ENCODE data around the gene TMEM256.

The TMEM256 gene

GRCh38 chr17:7429722-7430121, 25.8 kb upstream of the TMEM256 start:
- DNase-seq (ENCODE audit: low spot score): no peak

- no peak for DNase-seq (ENCODE audit: low spot score)
Measured at GRCh38 chr17:7428557-7428956, 24.7 kb upstream of the TMEM256 start, which contains the start of gene SPEM3. Gene SPEM3 (plus strand): TSS chr17:7428857. CDS start chr17:7428903, 46 bp downstream.

GRCh38 chr17:7427549-7427948, 23.7 kb upstream of the TMEM256 start:
- no peak for DNase-seq (ENCODE audit: low spot score)

DNA sequence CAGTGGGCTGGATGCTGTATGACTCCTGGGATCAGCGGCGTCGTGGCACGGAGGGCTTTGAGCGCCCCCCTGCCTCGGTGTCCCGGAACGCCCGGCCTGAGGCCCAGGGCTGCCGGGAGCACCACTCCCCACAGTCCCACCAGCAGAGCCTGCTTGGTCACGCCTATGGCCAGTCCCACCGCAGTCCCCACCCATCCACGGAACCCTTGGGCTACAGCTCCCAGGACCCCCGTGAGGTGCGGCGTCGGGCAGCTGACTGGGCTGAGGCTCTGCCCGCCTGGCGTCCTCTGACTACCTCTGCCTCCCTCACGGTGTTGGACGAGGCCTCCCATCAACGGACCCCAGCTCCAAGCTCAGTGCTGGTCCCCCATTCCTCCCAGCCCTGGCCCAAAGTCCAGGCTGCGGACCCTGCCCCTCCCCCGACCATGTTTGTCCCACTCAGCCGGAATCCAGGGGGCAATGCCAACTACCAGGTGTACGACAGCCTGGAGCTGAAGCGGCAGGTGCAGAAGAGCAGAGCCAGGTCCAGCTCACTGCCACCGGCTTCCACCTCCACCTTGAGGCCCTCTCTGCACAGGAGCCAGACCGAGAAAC, 23.1 kb upstream of the TMEM256 start:
- no peak for DNase-seq (ENCODE audit: low spot score)

DNA sequence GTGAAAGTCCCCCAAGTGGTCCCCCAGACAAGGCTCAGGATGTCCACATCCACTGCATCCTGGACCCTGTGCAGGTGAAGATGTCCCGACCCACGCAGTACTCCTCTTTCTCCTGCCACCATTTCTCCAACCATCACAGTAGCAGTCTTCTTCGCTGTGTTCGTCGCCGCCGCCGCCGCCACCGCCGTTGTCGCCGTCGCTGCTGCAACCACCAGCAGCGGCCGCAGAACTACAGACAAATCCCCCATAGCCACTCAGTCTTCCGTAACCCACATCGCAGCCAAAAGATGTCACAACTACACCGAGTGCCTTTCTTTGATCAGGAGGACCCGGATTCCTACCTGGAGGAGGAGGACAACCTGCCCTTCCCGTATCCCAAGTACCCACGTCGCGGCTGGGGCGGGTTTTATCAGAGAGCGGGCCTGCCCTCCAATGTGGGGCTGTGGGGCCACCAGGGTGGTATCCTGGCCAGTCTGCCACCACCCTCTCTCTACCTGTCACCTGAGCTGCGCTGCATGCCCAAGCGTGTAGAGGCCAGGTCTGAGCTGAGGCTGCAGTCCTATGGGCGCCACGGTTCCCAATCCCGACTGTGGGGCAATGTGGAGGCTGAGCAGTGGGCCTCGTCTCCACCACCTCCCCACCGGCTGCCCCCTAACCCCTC, 22.4 kb upstream of the TMEM256 start:
- DNase-seq (ENCODE audit: low spot score): no peak

GRCh38 chr17:7425756-7426155, 21.9 kb upstream of the TMEM256 start:
- no peak for DNase-seq (ENCODE audit: low spot score)

DNA sequence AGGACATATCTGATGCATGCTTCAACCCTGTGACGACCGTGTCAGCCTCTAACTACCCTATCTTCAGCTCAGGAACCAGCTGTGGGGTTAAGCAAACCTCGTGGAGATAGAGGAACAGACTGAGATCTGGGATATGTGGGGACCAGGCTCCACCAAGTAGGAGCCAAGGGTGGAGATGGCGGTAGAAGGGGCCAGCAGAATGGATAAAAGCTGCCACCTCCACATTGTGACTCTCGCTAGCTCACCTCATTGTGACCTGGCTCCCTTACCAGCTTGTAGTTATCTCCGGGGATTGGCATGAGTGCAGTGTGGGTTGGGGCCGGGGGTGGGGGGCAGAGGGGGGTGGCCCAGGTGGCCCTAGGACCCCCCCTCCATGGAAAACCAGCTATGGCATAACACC, 21.4 kb upstream of the TMEM256 start, which contains the start of gene SPEM2:
Gene SPEM2, plus strand, starts transcription at position 301 of the 400 bp plus-strand sequence. Its CDS starts 73 bp downstream, at position 374.
- no peak for DNase-seq (ENCODE audit: low spot score)

DNA sequence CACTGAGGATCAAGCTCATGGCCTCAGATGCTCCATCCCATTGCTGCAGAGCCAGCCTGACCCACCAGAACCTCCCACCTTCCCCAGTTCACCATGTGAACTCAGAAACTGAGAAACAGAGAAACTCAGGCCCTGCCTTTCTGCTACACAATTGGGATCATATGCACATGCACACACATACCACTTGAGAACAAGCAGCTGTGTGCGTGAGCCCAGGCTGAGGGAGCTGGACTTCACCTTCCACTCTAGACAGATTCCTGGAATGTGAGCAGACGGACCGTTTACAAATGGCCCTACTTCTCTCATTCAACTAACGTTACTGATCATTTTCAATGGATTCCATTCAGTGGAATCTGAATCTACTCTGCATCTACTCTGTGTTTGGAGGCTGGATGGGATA, 19.8 kb upstream of the TMEM256 start:
- no peak for DNase-seq (ENCODE audit: low spot score)

DNA sequence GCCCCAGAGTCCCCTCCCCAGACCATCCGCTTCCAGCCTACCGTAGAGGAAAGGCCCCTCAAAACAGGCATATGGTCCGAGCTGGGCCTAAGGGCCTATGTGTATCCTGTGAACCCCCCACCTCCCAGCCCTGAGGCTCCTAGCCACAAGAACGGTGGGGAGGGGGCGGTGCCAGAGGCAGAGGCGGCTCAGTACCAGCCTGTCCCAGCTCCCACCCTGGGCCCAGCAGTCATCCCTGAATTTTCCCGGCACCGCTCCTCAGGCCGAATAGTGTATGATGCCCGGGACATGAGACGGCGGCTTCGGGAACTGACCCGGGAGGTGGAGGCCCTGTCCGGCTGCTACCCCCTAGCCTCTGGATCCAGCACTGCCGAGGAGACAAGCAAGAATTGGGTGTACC, 17.3 kb upstream of the TMEM256 start:
- DNase-seq (ENCODE audit: low spot score): no peak

- DNase-seq (ENCODE audit: low spot score): no peak
Measured at GRCh38 chr17:7419819-7420610, 16.1 kb upstream of the TMEM256 start, which contains the start of gene SPEM1. Gene SPEM1 (plus strand): TSS chr17:7420324. CDS start chr17:7420385, 61 bp downstream.

DNA sequence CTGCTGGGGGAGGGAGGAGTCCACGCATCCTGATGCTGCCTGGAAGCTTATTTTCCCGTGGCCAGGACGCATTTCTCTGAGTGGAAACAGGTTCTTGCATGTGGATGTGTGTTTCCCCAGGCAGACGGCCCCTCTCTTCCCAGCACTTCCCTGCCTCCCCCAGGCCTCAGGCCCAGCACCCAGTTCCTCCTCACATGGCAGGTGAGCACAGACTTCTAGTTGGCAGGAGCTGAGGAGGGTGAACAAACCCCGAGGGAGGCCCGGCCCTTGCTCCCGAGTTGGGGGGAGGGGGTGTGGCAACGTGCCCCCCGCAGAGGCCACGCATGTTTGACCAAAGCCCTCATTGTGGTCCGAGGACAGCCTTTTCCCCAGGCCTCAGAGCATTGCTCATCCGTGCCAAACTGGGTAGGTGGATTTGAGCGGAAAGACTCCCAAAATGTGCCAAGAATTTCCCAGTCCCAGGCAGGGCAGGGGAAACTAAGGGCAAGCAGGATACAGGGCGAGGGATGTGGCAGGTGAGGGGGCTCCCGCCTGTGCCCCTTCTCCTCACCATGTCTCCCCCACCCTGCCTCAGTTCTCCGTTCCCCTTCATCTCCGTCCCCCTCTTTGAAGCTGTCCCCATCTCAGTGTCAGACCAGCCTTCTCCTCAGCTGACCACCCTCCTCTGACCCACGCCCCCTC, 14.7 kb upstream of the TMEM256 start:
- no peak for DNase-seq (ENCODE audit: low spot score)

DNA sequence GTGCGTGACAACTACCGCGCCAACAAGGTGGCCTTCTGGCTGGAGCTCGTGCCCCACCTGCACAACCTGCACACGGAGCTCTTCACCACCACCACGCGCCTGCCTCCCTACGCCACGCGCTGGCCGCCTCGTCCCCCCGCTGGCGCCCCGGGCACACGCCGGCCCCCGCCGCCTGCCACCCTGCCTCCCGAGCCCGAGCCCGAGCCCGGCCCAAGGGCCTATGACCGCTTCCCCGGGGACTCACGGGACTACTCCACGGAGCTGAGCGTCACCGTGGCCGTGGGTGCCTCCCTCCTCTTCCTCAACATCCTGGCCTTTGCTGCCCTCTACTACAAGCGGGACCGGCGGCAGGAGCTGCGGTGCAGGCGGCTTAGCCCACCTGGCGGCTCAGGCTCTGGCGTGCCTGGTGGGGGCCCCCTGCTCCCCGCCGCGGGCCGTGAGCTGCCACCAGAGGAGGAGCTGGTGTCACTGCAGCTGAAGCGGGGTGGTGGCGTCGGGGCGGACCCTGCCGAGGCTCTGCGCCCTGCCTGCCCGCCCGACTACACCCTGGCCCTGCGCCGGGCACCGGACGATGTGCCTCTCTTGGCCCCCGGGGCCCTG, 13.3 kb upstream of the TMEM256 start:
- DNase-seq (ENCODE audit: low spot score): no peak

- DNase-seq (ENCODE audit: low spot score): no peak
Measured at GRCh38 chr17:7416323-7416722, 12.4 kb upstream of the TMEM256 start.

DNA sequence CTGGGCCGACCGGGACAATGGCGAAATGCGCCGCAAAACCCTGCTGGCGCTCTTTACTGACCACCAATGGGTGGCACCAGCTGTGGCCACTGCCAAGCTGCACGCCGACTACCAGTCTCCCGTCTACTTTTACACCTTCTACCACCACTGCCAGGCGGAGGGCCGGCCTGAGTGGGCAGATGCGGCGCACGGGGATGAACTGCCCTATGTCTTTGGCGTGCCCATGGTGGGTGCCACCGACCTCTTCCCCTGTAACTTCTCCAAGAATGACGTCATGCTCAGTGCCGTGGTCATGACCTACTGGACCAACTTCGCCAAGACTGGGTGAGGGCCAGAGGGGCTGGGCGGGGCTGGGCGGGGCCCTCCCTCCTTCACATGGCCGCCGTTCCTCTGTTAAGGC, 11.9 kb upstream of the TMEM256 start:
- no peak for DNase-seq (ENCODE audit: low spot score)

DNA sequence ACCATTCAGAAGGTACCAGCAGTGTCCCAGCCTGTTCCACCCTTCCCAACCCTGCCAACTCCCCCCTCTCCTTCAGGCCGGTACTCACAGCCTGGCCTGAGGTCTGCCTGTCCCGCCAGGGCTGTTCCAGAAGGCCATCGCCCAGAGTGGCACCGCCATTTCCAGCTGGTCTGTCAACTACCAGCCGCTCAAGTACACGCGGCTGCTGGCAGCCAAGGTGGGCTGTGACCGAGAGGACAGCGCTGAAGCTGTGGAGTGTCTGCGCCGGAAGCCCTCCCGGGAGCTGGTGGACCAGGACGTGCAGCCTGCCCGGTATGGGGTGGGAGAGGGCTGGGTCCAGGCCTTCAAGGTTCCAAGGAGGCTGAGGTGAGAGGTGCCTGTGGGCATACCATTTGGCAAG, 10.9 kb upstream of the TMEM256 start:
- DNase-seq (ENCODE audit: low spot score): no peak

GRCh38 chr17:7413346-7413985, 9.6 kb upstream of the TMEM256 start:
- DNase-seq (ENCODE audit: low spot score): no peak

DNA sequence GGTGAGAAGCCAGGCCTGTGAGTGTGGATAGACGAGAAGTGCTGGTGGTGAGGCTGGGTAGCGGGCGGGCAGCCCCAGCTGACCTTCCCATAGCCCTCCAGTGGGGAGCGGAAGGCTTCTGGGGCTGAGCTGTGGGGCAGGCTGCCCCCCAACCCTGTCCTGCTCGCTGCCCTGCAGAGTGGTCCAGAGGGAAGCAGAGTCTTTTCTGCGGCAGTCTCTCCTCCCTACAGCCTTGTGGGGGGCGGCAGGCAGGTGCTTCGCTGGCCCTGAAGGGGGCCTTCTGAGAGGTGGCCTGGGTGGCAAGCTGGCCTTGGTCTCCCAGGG, 7.5 kb upstream of the TMEM256 start:
- DNase-seq (ENCODE audit: low spot score): no peak

DNA sequence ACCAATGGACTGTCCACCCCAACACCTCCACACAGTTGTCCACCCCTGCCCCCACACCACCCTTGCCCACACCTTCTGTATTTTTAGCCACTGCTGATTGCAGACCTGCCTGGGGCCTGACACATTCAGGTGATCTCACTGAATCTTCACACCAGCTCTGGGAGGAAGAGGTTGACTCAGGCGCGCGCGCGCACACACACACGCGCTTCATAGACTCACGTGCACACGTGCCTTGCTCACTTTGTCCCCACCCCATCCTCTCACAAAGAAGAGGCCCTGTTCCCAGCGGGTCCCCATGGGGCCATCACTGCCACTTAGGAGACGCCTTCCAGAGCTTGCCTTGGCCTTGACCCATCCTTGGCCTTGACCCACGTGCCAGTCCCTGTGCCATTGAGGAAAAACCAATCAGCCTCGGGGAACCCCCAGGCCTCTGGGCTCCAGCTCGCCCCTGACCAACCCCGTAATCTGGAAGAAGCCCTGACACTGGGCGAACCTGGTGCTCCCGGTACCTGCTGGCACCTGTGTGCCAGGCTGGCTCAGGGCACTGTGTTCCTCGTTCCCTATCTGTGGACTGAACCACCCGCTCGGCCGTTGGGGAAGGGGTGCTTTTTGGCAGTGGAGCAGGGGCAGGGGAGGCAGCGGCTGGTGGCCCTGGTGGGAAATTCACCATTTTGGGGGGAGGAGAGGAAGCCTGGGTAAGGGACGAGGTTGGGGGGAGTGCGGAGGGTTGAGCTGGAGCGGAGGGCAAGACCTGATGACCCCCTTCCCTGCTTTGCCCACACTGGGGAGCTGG, 6.9 kb upstream of the TMEM256 start:
- DNase-seq (ENCODE audit: low spot score): no peak

DNA sequence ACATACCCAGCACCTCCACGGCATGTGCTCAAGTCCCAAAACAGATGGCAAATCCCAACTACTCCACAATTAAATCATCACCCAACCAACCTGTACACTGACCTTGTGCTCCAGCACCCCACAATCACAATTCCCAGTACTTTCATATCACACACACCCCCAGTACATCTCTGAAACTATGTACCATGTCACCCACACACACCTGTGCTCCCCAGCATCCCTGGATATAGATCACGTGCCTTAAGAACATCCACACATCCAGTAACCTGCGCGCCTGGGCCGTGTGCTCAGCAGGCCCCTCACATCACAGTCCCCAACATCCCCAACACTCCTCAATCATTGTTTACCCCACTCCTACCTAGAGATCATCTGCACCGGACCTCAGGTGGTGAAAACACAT, 5.8 kb upstream of the TMEM256 start:
- no peak for DNase-seq (ENCODE audit: low spot score)

DNA sequence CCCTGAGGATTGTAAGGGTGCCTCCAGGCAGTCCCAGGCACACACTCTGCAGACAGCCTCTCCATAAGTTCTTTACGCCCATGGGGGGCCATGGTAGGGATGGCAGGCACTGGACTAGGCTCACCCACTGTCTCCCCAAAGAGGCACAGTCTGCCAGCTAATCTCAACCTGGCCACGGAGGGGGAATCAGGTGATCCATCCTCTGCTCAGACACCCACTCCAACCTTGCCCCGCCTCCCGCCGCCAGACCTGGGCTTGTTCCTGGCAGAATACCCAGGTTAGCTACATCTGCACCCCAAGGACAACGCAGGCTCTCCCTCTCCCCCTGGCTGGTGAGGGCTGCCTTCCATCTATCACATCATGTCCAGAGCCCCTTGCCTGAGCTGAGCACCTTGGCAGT, 5.0 kb upstream of the TMEM256 start:
- DNase-seq (ENCODE audit: low spot score): no peak

DNA sequence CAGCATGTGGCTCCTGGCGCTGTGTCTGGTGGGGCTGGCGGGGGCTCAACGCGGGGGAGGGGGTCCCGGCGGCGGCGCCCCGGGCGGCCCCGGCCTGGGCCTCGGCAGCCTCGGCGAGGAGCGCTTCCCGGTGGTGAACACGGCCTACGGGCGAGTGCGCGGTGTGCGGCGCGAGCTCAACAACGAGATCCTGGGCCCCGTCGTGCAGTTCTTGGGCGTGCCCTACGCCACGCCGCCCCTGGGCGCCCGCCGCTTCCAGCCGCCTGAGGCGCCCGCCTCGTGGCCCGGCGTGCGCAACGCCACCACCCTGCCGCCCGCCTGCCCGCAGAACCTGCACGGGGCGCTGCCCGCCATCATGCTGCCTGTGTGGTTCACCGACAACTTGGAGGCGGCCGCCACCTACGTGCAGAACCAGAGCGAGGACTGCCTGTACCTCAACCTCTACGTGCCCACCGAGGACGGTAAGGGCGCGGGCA, 4.4 kb upstream of the TMEM256 start:
- no peak for DNase-seq (ENCODE audit: low spot score)

All from D341Med (cell line).